ENCODE results near the gene INTS11.

INTS11 gene

DNA sequence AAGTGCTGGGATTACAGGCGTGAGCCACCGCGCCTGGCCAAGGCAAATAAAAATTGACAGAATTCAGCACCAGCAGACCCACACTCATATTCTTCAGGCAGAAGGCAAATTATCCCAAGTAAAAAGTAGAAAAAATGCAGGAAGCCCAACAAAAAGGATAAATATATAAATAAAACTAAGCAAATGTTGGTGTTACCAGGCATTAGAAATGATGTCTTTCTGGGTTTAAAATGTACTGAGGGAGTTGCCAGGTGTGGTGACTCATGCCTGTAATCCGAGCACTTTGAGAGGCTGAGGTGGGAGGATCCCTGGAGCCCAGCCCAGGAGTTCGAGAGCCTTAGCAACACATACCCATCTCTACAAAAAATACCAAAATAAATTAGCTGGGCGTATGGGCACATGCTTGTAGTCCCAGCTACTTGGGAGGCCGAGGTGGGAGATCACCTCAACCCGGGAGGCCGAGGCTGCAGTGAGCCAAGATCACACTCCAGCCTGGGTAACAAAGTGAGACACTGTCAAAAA lies 6.3 kb downstream of the INTS11 start (continued):
- TF ChIP-seq MEIS1 (CRISPR knock-in tag; IDR thresholded peaks at IDR 0.05; ENCODE audit: borderline replicate concordance) (no peak), ZNF561 (tag by site-specific recombination; IDR thresholded peaks at IDR 0.05; ENCODE audit: borderline replicate concordance) (no peak), ZBTB7A (tag by site-specific recombination; IDR thresholded peaks at IDR 0.05; ENCODE audit: low read depth) (no peak), WT1 (tag by site-specific recombination; IDR thresholded peaks at IDR 0.05) (peak; percentile 96), PRDM1 (tag by site-specific recombination; IDR thresholded peaks at IDR 0.05) (no peak), SETDB1 (IDR thresholded peaks at IDR 0.05; ENCODE audit: insufficient read length, low read length) (no peak), GLI2 (tag by site-specific recombination; IDR thresholded peaks at IDR 0.05; ENCODE audit: borderline replicate concordance, low read depth) (no peak), ZNF660 (tag by site-specific recombination; IDR thresholded peaks at IDR 0.05) (peak; percentile 84), ZNF843 (tag by site-specific recombination; IDR thresholded peaks at IDR 0.05) (no peak), ZNF140 (tag by site-specific recombination; IDR thresholded peaks at IDR 0.05) (no peak), ZNF138 (tag by site-specific recombination; IDR thresholded peaks at IDR 0.05; ENCODE audit: borderline replicate concordance) (no peak), ZNF121 (tag by site-specific recombination; IDR thresholded peaks at IDR 0.05) (no peak), ZNF549 (tag by site-specific recombination; IDR thresholded peaks at IDR 0.05) (no peak), KLF16 (tag by site-specific recombination; IDR thresholded peaks at IDR 0.05) (peak; percentile 56; the same call in 1 of the 2 replicates), RBAK (tag by site-specific recombination; IDR thresholded peaks at IDR 0.05) (no peak), ZSCAN30 (tag by site-specific recombination; IDR thresholded peaks at IDR 0.05) (no peak), ZNF157 (tag by site-specific recombination; IDR thresholded peaks at IDR 0.05) (no peak), ZNF837 (tag by site-specific recombination; IDR thresholded peaks at IDR 0.05) (no peak), ZNF560 (tag by site-specific recombination; IDR thresholded peaks at IDR 0.05; ENCODE audit: borderline replicate concordance) (no peak), ZNF266 (tag by site-specific recombination; IDR thresholded peaks at IDR 0.05; ENCODE audit: low read depth) (no peak), ZNF23 (tag by site-specific recombination; IDR thresholded peaks at IDR 0.05; ENCODE audit: borderline replicate concordance) (no peak), ZNF155 (tag by site-specific recombination; IDR thresholded peaks at IDR 0.05) (no peak), ZNF2 (tag by site-specific recombination; IDR thresholded peaks at IDR 0.05) (no peak), ZNF423 (tag by site-specific recombination; IDR thresholded peaks at IDR 0.05) (no peak), MYNN (tag by site-specific recombination; IDR thresholded peaks at IDR 0.05; ENCODE audit: borderline replicate concordance) (no peak), GLI4 (tag by site-specific recombination; IDR thresholded peaks at IDR 0.05) (no peak), ZNF416 (tag by site-specific recombination; IDR thresholded peaks at IDR 0.05) (no peak), ZNF426 (tag by site-specific recombination; IDR thresholded peaks at IDR 0.05) (no peak), ZNF221 (tag by site-specific recombination; IDR thresholded peaks at IDR 0.05; ENCODE audit: borderline replicate concordance) (no peak), ZBTB21 (tag by site-specific recombination; IDR thresholded peaks at IDR 0.05) (no peak), HOXD13 (CRISPR knock-in tag; IDR thresholded peaks at IDR 0.05; ENCODE audit: borderline replicate concordance) (no peak)
- TF ChIP-seq, protein P1, sequence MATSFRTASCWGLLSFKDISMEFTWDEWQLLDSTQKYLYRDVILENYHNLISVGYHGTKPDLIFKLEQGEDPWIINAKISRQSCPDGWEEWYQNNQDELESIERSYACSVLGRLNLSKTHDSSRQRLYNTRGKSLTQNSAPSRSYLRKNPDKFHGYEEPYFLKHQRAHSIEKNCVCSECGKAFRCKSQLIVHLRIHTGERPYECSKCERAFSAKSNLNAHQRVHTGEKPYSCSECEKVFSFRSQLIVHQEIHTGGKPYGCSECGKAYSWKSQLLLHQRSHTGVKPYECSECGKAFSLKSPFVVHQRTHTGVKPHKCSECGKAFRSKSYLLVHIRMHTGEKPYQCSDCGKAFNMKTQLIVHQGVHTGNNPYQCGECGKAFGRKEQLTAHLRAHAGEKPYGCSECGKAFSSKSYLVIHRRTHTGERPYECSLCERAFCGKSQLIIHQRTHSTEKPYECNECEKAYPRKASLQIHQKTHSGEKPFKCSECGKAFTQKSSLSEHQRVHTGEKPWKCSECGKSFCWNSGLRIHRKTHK (tag by site-specific recombination; IDR thresholded peaks at IDR 0.05), result no peak
- TF ChIP-seq, protein P2, sequence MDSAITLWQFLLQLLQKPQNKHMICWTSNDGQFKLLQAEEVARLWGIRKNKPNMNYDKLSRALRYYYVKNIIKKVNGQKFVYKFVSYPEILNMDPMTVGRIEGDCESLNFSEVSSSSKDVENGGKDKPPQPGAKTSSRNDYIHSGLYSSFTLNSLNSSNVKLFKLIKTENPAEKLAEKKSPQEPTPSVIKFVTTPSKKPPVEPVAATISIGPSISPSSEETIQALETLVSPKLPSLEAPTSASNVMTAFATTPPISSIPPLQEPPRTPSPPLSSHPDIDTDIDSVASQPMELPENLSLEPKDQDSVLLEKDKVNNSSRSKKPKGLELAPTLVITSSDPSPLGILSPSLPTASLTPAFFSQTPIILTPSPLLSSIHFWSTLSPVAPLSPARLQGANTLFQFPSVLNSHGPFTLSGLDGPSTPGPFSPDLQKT (IDR thresholded peaks at IDR 0.05; ENCODE audit: borderline replicate concordance, low read depth, low read length), result no peak
- TF ChIP-seq, protein P3, sequence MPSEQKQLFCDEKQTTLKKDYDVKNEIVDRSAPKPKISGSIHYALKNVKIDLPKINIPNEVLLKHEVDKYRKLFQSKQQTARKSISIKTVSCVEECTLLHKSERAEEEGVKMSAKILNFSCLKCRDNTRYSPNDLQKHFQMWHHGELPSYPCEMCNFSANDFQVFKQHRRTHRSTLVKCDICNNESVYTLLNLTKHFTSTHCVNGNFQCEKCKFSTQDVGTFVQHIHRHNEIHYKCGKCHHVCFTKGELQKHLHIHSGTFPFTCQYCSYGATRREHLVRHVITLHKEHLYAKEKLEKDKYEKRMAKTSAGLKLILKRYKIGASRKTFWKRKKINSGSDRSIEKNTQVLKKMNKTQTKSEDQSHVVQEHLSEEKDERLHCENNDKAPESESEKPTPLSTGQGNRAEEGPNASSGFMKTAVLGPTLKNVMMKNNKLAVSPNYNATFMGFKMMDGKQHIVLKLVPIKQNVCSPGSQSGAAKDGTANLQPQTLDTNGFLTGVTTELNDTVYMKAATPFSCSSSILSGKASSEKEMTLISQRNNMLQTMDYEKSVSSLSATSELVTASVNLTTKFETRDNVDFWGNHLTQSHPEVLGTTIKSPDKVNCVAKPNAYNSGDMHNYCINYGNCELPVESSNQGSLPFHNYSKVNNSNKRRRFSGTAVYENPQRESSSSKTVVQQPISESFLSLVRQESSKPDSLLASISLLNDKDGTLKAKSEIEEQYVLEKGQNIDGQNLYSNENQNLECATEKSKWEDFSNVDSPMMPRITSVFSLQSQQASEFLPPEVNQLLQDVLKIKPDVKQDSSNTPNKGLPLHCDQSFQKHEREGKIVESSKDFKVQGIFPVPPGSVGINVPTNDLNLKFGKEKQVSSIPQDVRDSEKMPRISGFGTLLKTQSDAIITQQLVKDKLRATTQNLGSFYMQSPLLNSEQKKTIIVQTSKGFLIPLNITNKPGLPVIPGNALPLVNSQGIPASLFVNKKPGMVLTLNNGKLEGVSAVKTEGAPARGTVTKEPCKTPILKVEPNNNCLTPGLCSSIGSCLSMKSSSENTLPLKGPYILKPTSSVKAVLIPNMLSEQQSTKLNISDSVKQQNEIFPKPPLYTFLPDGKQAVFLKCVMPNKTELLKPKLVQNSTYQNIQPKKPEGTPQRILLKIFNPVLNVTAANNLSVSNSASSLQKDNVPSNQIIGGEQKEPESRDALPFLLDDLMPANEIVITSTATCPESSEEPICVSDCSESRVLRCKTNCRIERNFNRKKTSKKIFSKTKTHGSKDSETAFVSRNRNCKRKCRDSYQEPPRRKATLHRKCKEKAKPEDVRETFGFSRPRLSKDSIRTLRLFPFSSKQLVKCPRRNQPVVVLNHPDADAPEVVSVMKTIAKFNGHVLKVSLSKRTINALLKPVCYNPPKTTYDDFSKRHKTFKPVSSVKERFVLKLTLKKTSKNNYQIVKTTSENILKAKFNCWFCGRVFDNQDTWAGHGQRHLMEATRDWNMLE (tag by site-specific recombination; conservative IDR thresholded peaks at IDR 0.05; ENCODE audit: low read depth), result no peak
- TF ChIP-seq, protein P4, sequence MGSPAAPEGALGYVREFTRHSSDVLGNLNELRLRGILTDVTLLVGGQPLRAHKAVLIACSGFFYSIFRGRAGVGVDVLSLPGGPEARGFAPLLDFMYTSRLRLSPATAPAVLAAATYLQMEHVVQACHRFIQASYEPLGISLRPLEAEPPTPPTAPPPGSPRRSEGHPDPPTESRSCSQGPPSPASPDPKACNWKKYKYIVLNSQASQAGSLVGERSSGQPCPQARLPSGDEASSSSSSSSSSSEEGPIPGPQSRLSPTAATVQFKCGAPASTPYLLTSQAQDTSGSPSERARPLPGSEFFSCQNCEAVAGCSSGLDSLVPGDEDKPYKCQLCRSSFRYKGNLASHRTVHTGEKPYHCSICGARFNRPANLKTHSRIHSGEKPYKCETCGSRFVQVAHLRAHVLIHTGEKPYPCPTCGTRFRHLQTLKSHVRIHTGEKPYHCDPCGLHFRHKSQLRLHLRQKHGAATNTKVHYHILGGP (tag by site-specific recombination; IDR thresholded peaks at IDR 0.05), result no peak

Measured in HEK293 (cell line).